ENCODE results near the gene IRF7.

Gene IRF7

GRCh38 chr11:606245-606644 is 9.5 kb downstream of the IRF7 start:
- no peak for DNase-seq

GRCh38 chr11:605286-606129 is 10.2 kb downstream of the IRF7 start:
- no peak for DNase-seq

GRCh38 chr11:603154-603553 is 12.6 kb downstream of the IRF7 start:
- no peak for DNase-seq

- DNase-seq: no peak
Observed at GRCh38 chr11:601573-602245, 14.0 kb downstream of the IRF7 start.

- no peak for DNase-seq
Observed at GRCh38 chr11:598005-598680, 17.6 kb downstream of the IRF7 start.

- DNase-seq: no peak
Observed at GRCh38 chr11:597166-597725, 18.5 kb downstream of the IRF7 start.

- no peak for DNase-seq
Observed at GRCh38 chr11:596374-596773, 19.4 kb downstream of the IRF7 start.

- DNase-seq: no peak
Observed at GRCh38 chr11:595400-595799, 20.4 kb downstream of the IRF7 start.

GRCh38 chr11:593347-593746 is 22.4 kb downstream of the IRF7 start:
- no peak for DNase-seq

- no peak for DNase-seq
Observed at GRCh38 chr11:592918-593317, 22.8 kb downstream of the IRF7 start.

GRCh38 chr11:592501-592900 is 23.2 kb downstream of the IRF7 start:
- DNase-seq: no peak

GRCh38 chr11:590997-591396 is 24.8 kb downstream of the IRF7 start:
- no peak for DNase-seq

GRCh38 chr11:589798-590197 is 26.0 kb downstream of the IRF7 start:
- DNase-seq: no peak

- DNase-seq: no peak
Observed at GRCh38 chr11:587978-588380, 27.8 kb downstream of the IRF7 start.

- no peak for DNase-seq
Observed at GRCh38 chr11:587546-587945, 28.2 kb downstream of the IRF7 start.

- DNase-seq: no peak
Observed at GRCh38 chr11:586376-587316, 29.1 kb downstream of the IRF7 start.

GRCh38 chr11:584287-584686 is 31.5 kb downstream of the IRF7 start:
- no peak for DNase-seq

- no peak for DNase-seq
Observed at GRCh38 chr11:581752-582151, 34.0 kb downstream of the IRF7 start.

- no peak for DNase-seq
Observed at GRCh38 chr11:581342-581741, 34.4 kb downstream of the IRF7 start.

- no peak for DNase-seq
Observed at GRCh38 chr11:579830-580601, 35.7 kb downstream of the IRF7 start.

GRCh38 chr11:578276-579035 is 37.3 kb downstream of the IRF7 start:
- DNase-seq: no peak

Measured in OCI-M1 (cell line).